Osteocyte (in vitro differentiated cells): Measurements from ENCODE around the gene NFIA. TPM values are rescaled to one million over a fixed set of nuclear protein-coding genes. Genes with fewer than 3 reads are reported as not detected.

Experiments used
- DNase-seq: peaks from one replicate; pipeline ENCODE4 v3.0.0; 2021; ENCODE audit warnings: mixed read lengths; ENCODE audit not compliant: unreplicated experiment; ENCODE audit errors: extremely low spot score
- H3K27ac Mint-ChIP-seq: one replicate; pipeline ENCODE4 v1.8.0; 2021; ENCODE audit warnings: mild to moderate bottlenecking, mixed read lengths; ENCODE audit not compliant: unreplicated experiment
- H3K27me3 Mint-ChIP-seq: one replicate; pipeline ENCODE4 v1.8.0; 2021; ENCODE audit warnings: mixed read lengths; ENCODE audit not compliant: unreplicated experiment
- H3K36me3 Mint-ChIP-seq: one replicate; pipeline ENCODE4 v1.8.0; 2021; ENCODE audit warnings: mixed read lengths; ENCODE audit not compliant: unreplicated experiment
- H3K4me1 Mint-ChIP-seq: one replicate; pipeline ENCODE4 v1.8.0; 2021; ENCODE audit warnings: mixed read lengths; ENCODE audit not compliant: unreplicated experiment
- H3K4me3 Mint-ChIP-seq: one replicate; pipeline ENCODE4 v1.8.0; 2021; ENCODE audit warnings: mild to moderate bottlenecking, moderate library complexity, mixed read lengths; ENCODE audit not compliant: unreplicated experiment
- H3K9me3 Mint-ChIP-seq: one replicate; pipeline ENCODE4 v1.8.0; 2021; ENCODE audit warnings: mixed read lengths; ENCODE audit not compliant: unreplicated experiment
- CTCF ChIP-seq: fragments of 200-600 bp; sonication (generic); IDR thresholded peaks from 2 replicates; pipeline ENCODE4 v1.5.0; 2021; ENCODE audit warnings: antibody characterized with exemption, mild to moderate bottlenecking, moderate library complexity
- total RNA-seq: library from RNA; stranded (reverse); gene quantifications from 2 replicates; pipeline ENCODE4 v1.2.1, GENCODE V29; 2021

NFIA gene
- total RNA-seq, 1 donor from 2014 or later, result 46.7 TPM

- Mint-ChIP-seq H3K4me1 (peaks cover 8% of the 10 kb centered on the region), H3K27ac (no peak overlapping the region), H3K4me3 (no peak overlapping the region), H3K27me3 (peaks cover 6% of the 10 kb centered on the region), H3K36me3 (no peaks in the 10 kb centered on the region), H3K9me3 (no peaks in the 10 kb centered on the region)
- no peak for TF ChIP-seq CTCF
- no peak for DNase-seq
Observed at GRCh38 chr1:61481315-61481715, 399.0 kb downstream of the NFIA start.

GRCh38 chr1:61482170-61482734 lies 399.9 kb downstream of the NFIA start:
- Mint-ChIP-seq H3K9me3 (no peaks in the 10 kb centered on the region), H3K4me1 (peaks cover 8% of the 10 kb centered on the region), H3K4me3 (no peak overlapping the region), H3K36me3 (no peaks in the 10 kb centered on the region), H3K27me3 (peaks cover 6% of the 10 kb centered on the region), H3K27ac (no peak overlapping the region)
- TF ChIP-seq CTCF, result no peak
- no peak for DNase-seq

- DNase-seq, result no peak
- H3K4me3 Mint-ChIP-seq, result no peak overlapping the region
- no peaks in the 10 kb centered on the region for H3K36me3 Mint-ChIP-seq
- no peaks in the 10 kb centered on the region for H3K4me1 Mint-ChIP-seq
- H3K9me3 Mint-ChIP-seq, result no peaks in the 10 kb centered on the region
- H3K27ac Mint-ChIP-seq, result no peak overlapping the region
- H3K27me3 Mint-ChIP-seq, result peaks cover 6% of the 10 kb centered on the region
- TF ChIP-seq CTCF, result no peak
Observed at GRCh38 chr1:61486783-61487536, 404.6 kb downstream of the NFIA start.

GRCh38 chr1:61487801-61488200 lies 405.4 kb downstream of the NFIA start:
- peaks cover 4% of the 10 kb centered on the region for H3K27me3 Mint-ChIP-seq
- no peaks in the 10 kb centered on the region for H3K9me3 Mint-ChIP-seq
- no peak overlapping the region for H3K27ac Mint-ChIP-seq
- no peaks in the 10 kb centered on the region for H3K36me3 Mint-ChIP-seq
- TF ChIP-seq CTCF, result no peak
- no peak overlapping the region for H3K4me3 Mint-ChIP-seq
- no peak for DNase-seq
- no peaks in the 10 kb centered on the region for H3K4me1 Mint-ChIP-seq

- DNase-seq, result no peak
- H3K27ac Mint-ChIP-seq, result no peak overlapping the region
- H3K27me3 Mint-ChIP-seq, result no peaks in the 10 kb centered on the region
- no peaks in the 10 kb centered on the region for H3K4me1 Mint-ChIP-seq
- H3K4me3 Mint-ChIP-seq, result no peak overlapping the region
- H3K36me3 Mint-ChIP-seq, result no peaks in the 10 kb centered on the region
- TF ChIP-seq CTCF, result no peak
- no peaks in the 10 kb centered on the region for H3K9me3 Mint-ChIP-seq
Observed at GRCh38 chr1:61490924-61491323, 408.6 kb downstream of the NFIA start.
